HepG2 (cell line): ENCODE measurements around the gene FOXE3. TPM values are rescaled to one million over a fixed set of nuclear protein-coding genes. Genes with fewer than 3 reads are reported as not detected.

Experiments used
- ARID2 ChIP-seq: sonication (generic); formaldehyde crosslinking; IDR thresholded peaks from 2 replicates; pipeline ENCODE4 v1.8.1; 2022; ENCODE audit warnings: mild to moderate bottlenecking, missing genetic modification reagents, borderline replicate concordance
- BCL6 ChIP-seq: IDR thresholded peaks from 2 replicates; pipeline ENCODE4 v1.6.1; 2016; ENCODE audit warnings: missing genetic modification reagents, missing compliant biosample characterization
- CEBPB ChIP-seq: IDR thresholded peaks from 2 replicates; pipeline ENCODE4 v1.6.1; 2011; ENCODE audit warnings: low read depth, low read length, improper control_type of control experiment, borderline replicate concordance
- FOXA3 ChIP-seq: IDR thresholded peaks from 2 replicates; pipeline ENCODE4 v1.6.1; 2016; ENCODE audit warnings: missing genetic modification reagents, missing compliant biosample characterization
- FOXJ3 ChIP-seq: sonication (generic); formaldehyde crosslinking; IDR thresholded peaks from 2 replicates; pipeline ENCODE4 v1.4.0; 2020; ENCODE audit warnings: missing genetic modification reagents, mild to moderate bottlenecking, borderline replicate concordance
- GATAD2A ChIP-seq: IDR thresholded peaks from 2 replicates; pipeline ENCODE4 v1.6.1; 2016
- MBD4 ChIP-seq: IDR thresholded peaks from 2 replicates; pipeline ENCODE4 v1.6.1; 2012; ENCODE audit warnings: low read length, inconsistent platforms, borderline replicate concordance
- NCOA2 ChIP-seq: sonication (generic); formaldehyde crosslinking; IDR thresholded peaks from 2 replicates; pipeline ENCODE4 v1.8.0; 2022; ENCODE audit warnings: inconsistent platforms
- RERE ChIP-seq: IDR thresholded peaks from 2 replicates; pipeline ENCODE4 v1.6.1; 2016; ENCODE audit warnings: low read depth, missing genetic modification reagents, missing compliant biosample characterization
- ZBTB34 ChIP-seq: sonication (generic); formaldehyde crosslinking; IDR thresholded peaks from 2 replicates; pipeline ENCODE4 v1.8.0; 2022; ENCODE audit warnings: mild to moderate bottlenecking, missing genetic modification reagents
- ZNF781 ChIP-seq: sonication (generic); formaldehyde crosslinking; IDR thresholded peaks from 2 replicates; pipeline ENCODE4 v1.5.1; 2020; ENCODE audit warnings: borderline replicate concordance, mild to moderate bottlenecking, missing genetic modification reagents; ENCODE audit errors: not compliant biosample characterization
- ZXDC ChIP-seq: sonication (generic); formaldehyde crosslinking; IDR thresholded peaks from 2 replicates; pipeline ENCODE4 v1.5.0; 2020; ENCODE audit warnings: mild to moderate bottlenecking, missing genetic modification reagents
- polyA plus RNA-seq, 8 experiments: library from polyadenylated mRNA; depleted of rRNA in 3 of 8; stranded (reverse) in 7 of 8; unstranded in 1 of 8; fragments of >200 nt; fragmentation: Illumina TruSeq in 4 of 8; extraction: Trizol in 4 of 8; gene quantifications; 2 replicates each; pipeline versions ENCODE4 v1.2.1 to v1.2.3, GENCODE V29; 2011 to 2016; ENCODE audit warnings: low read depth in 4 of 8, missing spikeins in 1 of 8, mixed read lengths in 1 of 8; ENCODE audit not compliant: insufficient read depth in 1 of 8
- total RNA-seq, 5 experiments: library from RNA; depleted of rRNA; stranded (reverse); fragments of >200 nt; fragmentation: Illumina TruSeq; extraction: Trizol; gene quantifications; 2 replicates each; pipeline ENCODE4 v1.2.3, GENCODE V29; 2016; ENCODE audit warnings: low read depth in 1 of 5

FOXE3 gene
- total and polyA plus RNA-seq, 2 of the 13 experiments (the other 11 are each of a cell fraction or from before 2014, with no cell fraction given): not detected

- no peak for TF ChIP-seq ZBTB34
- peak; percentile 24; the same call in 1 of the 2 replicates for TF ChIP-seq FOXA3 (CRISPR knock-in tag)
- peak; percentile 80; the same call in 1 of the 2 replicates for TF ChIP-seq NCOA2
- TF ChIP-seq BCL6: peak; percentile 56
- TF ChIP-seq ARID2: no peak
- peak; percentile 23; the same call in 1 of the 2 replicates for TF ChIP-seq FOXJ3 (CRISPR knock-in tag)
- TF ChIP-seq GATAD2A (CRISPR knock-in tag): peak; percentile 35; the same call in 1 of the 2 replicates
- TF ChIP-seq CEBPB: peak; percentile 86
- TF ChIP-seq ZXDC: no peak
- no peak for TF ChIP-seq ZNF781 (CRISPR knock-in tag)
- TF ChIP-seq MBD4: no peak
- TF ChIP-seq RERE (CRISPR knock-in tag): 0 out of 2 replicates have a peak, but pooled peaks have one; percentile 25
Observed at GRCh38 chr1:47378147-47378546, 37.9 kb upstream of the FOXE3 start (continued).
